Inflammatory macrophage (primary cell): ENCODE results near the gene AKT3.
"Not testable (repeated sequence)": the region's sequence is repeated elsewhere in the genome, so short reads cannot be mapped to it uniquely, and the experiment has no call there.

Source experiments
- DNase-seq, 2 donors: peaks; one replicate each; pipeline ENCODE4 v3.0.0-alpha.2; 2020 to 2022

AKT3 gene

GRCh38 chr1:243680860-243681259, 169.2 kb downstream of the AKT3 start:
- DNase-seq = no peak

GRCh38 chr1:243672539-243673074, 177.4 kb downstream of the AKT3 start:
- DNase-seq = no peak

- DNase-seq = no peak
These were observed 182.5 kb downstream of the AKT3 start for GRCh38 chr1:243667591-243667990.

- no peak for DNase-seq
These were observed 182.9 kb downstream of the AKT3 start for GRCh38 chr1:243667133-243667532.

GRCh38 chr1:243663651-243664050, 186.4 kb downstream of the AKT3 start:
- DNase-seq = no peak

- not testable (repeated sequence) for DNase-seq
These were observed 187.9 kb downstream of the AKT3 start for GRCh38 chr1:243662169-243662568.

GRCh38 chr1:243658594-243659105, 191.4 kb downstream of the AKT3 start:
- peak in 1 of 2 donors; percentile 19 for DNase-seq

GRCh38 chr1:243657793-243658192, 192.2 kb downstream of the AKT3 start:
- DNase-seq = no peak

- DNase-seq = not testable (repeated sequence)
These were observed 200.5 kb downstream of the AKT3 start for GRCh38 chr1:243649530-243649929.

- no peak for DNase-seq
These were observed 203.2 kb downstream of the AKT3 start for GRCh38 chr1:243646841-243647240.

- DNase-seq = no peak
These were observed 204.8 kb downstream of the AKT3 start for GRCh38 chr1:243645281-243645680.

GRCh38 chr1:243642936-243643335, 207.1 kb downstream of the AKT3 start:
- DNase-seq = peak; percentile 61 to 66

- no peak for DNase-seq
These were observed 210.9 kb downstream of the AKT3 start for GRCh38 chr1:243639027-243639658.

- no peak for DNase-seq
These were observed 211.9 kb downstream of the AKT3 start for GRCh38 chr1:243638186-243638585.

GRCh38 chr1:243628476-243628907, 221.6 kb downstream of the AKT3 start:
- no peak for DNase-seq

- no peak for DNase-seq
These were observed 226.2 kb downstream of the AKT3 start for GRCh38 chr1:243623841-243624240.

- no peak for DNase-seq
These were observed 228.1 kb downstream of the AKT3 start for GRCh38 chr1:243621973-243622372.

GRCh38 chr1:243620096-243620495, 229.9 kb downstream of the AKT3 start:
- DNase-seq = no peak

- no peak for DNase-seq
These were observed 240.3 kb downstream of the AKT3 start for GRCh38 chr1:243609698-243610097.

GRCh38 chr1:243605604-243606003, 244.4 kb downstream of the AKT3 start:
- no peak for DNase-seq

GRCh38 chr1:243601720-243602119, 248.3 kb downstream of the AKT3 start:
- no peak for DNase-seq

- DNase-seq = peak; percentile 77 to 87
These were observed 251.6 kb downstream of the AKT3 start for GRCh38 chr1:243598433-243598832.

GRCh38 chr1:243597383-243597782, 252.7 kb downstream of the AKT3 start:
- DNase-seq = no peak

GRCh38 chr1:243596431-243597062, 253.5 kb downstream of the AKT3 start:
- peak; percentile 79 to 88 for DNase-seq
